HG03378 (cell line): ENCODE measurements around the gene TXNRD3.

Source experiments
- ATAC-seq: cut with Tn5 transposase; IDR thresholded peaks from one replicate; pipeline ENCODE4 v1.9.1; 2021; ENCODE audit warnings: mild to moderate bottlenecking, moderate library complexity; ENCODE audit not compliant: unreplicated experiment

TXNRD3 gene

GRCh38 chr3:126672741-126673140 lies 17.8 kb upstream of the TXNRD3 start:
- ATAC-seq: no peak

- no peak for ATAC-seq
These were observed 17.4 kb upstream of the TXNRD3 start for GRCh38 chr3:126672340-126672739.

- ATAC-seq: no peak
These were observed 16.6 kb upstream of the TXNRD3 start for GRCh38 chr3:126671521-126671920.

GRCh38 chr3:126668450-126669401 lies 13.8 kb upstream of the TXNRD3 start:
- ATAC-seq: no peak

GRCh38 chr3:126667631-126668449 lies 12.9 kb upstream of the TXNRD3 start:
- no peak for ATAC-seq

GRCh38 chr3:126666658-126667528 lies 12.0 kb upstream of the TXNRD3 start:
- ATAC-seq: no peak

GRCh38 chr3:126665959-126666657 lies 11.2 kb upstream of the TXNRD3 start:
- ATAC-seq: no peak

- ATAC-seq: no peak
These were observed 10.5 kb upstream of the TXNRD3 start for GRCh38 chr3:126665221-126665936.

- no peak for ATAC-seq
These were observed 9.8 kb upstream of the TXNRD3 start for GRCh38 chr3:126664591-126665214.

GRCh38 chr3:126663750-126664149 lies 8.8 kb upstream of the TXNRD3 start:
- ATAC-seq: no peak

GRCh38 chr3:126663257-126663656 lies 8.3 kb upstream of the TXNRD3 start:
- no peak for ATAC-seq

- no peak for ATAC-seq
These were observed 6.8 kb upstream of the TXNRD3 start for GRCh38 chr3:126661532-126662364.

- ATAC-seq: no peak
These were observed 5.3 kb upstream of the TXNRD3 start for GRCh38 chr3:126659915-126660886.

GRCh38 chr3:126658584-126658983 lies 3.7 kb upstream of the TXNRD3 start:
- no peak for ATAC-seq

GRCh38 chr3:126657901-126658300 lies 3.0 kb upstream of the TXNRD3 start:
- ATAC-seq: no peak

GRCh38 chr3:126656371-126657134 lies 1.6 kb upstream of the TXNRD3 start:
- no peak for ATAC-seq
